Ishikawa (cell line): ENCODE measurements around the gene HSF4.

Experiments used
- CEBPB ChIP-seq: IDR thresholded peaks from 2 replicates; pipeline ENCODE4 v1.6.1; 2012
- CREB1 ChIP-seq: IDR thresholded peaks from 2 replicates; pipeline ENCODE4 v1.6.1; 2012; ENCODE audit warnings: low read depth
- EGR1 ChIP-seq: IDR thresholded peaks from 2 replicates; pipeline ENCODE4 v1.6.1; 2012
- EP300 ChIP-seq: IDR thresholded peaks from 2 replicates; pipeline ENCODE4 v1.6.1; 2012; ENCODE audit warnings: borderline replicate concordance
- FOXM1 ChIP-seq: IDR thresholded peaks from 2 replicates; pipeline ENCODE4 v1.6.1; 2012; ENCODE audit warnings: low read depth, borderline replicate concordance
- RAD21 ChIP-seq: IDR thresholded peaks from 2 replicates; pipeline ENCODE4 v1.6.1; 2012; ENCODE audit warnings: low read depth
- TAF1 ChIP-seq: IDR thresholded peaks from 2 replicates; pipeline ENCODE4 v1.6.1; 2012; ENCODE audit warnings: low read depth, mild to moderate bottlenecking
- TCF12 ChIP-seq: IDR thresholded peaks from 2 replicates; pipeline ENCODE4 v1.6.1; 2012; ENCODE audit warnings: low read depth
- YY1 ChIP-seq: IDR thresholded peaks from 2 replicates; pipeline ENCODE4 v1.6.1; 2012; ENCODE audit warnings: low read depth
- ZBTB7A ChIP-seq: IDR thresholded peaks from 2 replicates; pipeline ENCODE4 v1.6.1; 2012; ENCODE audit warnings: low read depth
- TF ChIP-seq, protein P1 (sequence below): IDR thresholded peaks from 2 replicates; pipeline ENCODE4 v1.6.1; 2012; ENCODE audit warnings: low read depth, mild to moderate bottlenecking
- TF ChIP-seq, protein P2 (sequence below): IDR thresholded peaks from 2 replicates; pipeline ENCODE4 v1.6.1; 2012

DNA sequence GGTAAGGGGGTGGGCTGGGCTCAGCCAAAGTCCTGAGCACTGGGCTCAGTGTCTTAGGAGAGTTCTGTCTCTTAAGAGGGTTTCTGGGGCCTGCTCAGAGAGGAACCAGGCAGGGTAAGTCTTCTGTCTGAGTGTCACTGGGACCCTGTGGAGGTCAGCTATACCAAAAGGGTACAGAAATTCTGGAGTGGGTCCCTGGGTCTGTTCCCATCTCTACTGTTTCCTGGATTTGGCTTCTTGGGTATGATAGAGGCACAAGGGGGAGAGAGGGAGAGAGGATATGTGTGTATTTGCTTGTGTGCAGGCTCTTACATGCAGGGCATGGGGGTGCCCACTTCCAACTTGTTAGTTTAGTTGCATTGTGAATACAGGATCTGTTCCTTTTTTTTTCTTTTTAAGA, 29.0 kb downstream of the HSF4 start:
- TF ChIP-seq CREB1 (no peak), YY1 (no peak), EP300 (no peak), TCF12 (no peak), FOXM1 (no peak), RAD21 (no peak), ZBTB7A (no peak), EGR1 (no peak), TAF1 (no peak), CEBPB (no peak)
- TF ChIP-seq, protein P1, sequence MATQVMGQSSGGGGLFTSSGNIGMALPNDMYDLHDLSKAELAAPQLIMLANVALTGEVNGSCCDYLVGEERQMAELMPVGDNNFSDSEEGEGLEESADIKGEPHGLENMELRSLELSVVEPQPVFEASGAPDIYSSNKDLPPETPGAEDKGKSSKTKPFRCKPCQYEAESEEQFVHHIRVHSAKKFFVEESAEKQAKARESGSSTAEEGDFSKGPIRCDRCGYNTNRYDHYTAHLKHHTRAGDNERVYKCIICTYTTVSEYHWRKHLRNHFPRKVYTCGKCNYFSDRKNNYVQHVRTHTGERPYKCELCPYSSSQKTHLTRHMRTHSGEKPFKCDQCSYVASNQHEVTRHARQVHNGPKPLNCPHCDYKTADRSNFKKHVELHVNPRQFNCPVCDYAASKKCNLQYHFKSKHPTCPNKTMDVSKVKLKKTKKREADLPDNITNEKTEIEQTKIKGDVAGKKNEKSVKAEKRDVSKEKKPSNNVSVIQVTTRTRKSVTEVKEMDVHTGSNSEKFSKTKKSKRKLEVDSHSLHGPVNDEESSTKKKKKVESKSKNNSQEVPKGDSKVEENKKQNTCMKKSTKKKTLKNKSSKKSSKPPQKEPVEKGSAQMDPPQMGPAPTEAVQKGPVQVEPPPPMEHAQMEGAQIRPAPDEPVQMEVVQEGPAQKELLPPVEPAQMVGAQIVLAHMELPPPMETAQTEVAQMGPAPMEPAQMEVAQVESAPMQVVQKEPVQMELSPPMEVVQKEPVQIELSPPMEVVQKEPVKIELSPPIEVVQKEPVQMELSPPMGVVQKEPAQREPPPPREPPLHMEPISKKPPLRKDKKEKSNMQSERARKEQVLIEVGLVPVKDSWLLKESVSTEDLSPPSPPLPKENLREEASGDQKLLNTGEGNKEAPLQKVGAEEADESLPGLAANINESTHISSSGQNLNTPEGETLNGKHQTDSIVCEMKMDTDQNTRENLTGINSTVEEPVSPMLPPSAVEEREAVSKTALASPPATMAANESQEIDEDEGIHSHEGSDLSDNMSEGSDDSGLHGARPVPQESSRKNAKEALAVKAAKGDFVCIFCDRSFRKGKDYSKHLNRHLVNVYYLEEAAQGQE = no peak
- TF ChIP-seq, protein P2, sequence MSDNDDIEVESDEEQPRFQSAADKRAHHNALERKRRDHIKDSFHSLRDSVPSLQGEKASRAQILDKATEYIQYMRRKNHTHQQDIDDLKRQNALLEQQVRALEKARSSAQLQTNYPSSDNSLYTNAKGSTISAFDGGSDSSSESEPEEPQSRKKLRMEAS = no peak
